ENCODE data around the gene CCDC136.

DNA sequence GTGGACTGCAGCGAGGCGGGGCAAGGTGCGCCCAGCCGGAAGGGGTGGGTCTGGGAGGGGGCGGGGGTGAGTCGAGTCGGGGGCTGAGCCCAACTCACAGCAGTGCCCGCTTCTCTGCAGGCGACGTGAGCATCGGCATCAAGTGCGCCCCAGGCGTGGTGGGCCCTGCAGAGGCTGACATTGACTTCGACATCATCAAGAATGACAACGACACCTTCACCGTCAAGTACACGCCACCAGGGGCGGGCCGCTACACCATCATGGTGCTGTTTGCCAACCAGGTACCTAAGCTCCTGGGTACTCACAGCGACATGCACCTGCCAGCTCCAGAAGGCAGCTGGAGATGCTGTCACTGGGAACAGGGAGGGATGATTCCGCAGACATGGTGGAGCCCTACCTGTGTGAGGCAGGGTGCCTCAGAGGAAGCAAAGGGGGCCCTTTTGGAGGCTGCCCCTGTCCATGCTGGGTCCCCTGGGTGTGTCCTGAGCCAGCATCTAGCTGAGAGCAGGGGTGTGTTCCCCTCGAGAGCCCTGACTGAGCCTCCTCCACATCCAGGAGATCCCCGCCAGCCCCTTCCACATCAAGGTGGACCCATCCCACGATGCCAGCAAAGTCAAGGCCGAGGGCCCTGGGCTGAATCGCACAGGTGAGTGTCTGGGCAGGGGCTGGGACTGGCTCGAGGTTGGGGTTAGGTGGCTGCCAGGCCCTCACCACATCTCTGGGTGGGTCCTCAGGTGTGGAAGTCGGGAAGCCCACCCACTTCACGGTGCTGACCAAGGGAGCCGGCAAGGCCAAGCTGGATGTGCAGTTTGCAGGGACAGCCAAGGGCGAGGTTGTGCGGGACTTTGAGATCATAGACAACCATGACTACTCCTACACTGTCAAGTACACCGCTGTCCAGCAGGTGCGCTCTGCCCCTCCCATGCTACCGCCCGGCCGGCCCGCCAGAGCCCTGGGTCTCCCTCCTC, 51.2 kb downstream of the CCDC136 start:
- no peak for TF ChIP-seq RCOR1 (IDR thresholded peaks at IDR 0.05; ENCODE audit: low read length)
- TF ChIP-seq, protein P1, sequence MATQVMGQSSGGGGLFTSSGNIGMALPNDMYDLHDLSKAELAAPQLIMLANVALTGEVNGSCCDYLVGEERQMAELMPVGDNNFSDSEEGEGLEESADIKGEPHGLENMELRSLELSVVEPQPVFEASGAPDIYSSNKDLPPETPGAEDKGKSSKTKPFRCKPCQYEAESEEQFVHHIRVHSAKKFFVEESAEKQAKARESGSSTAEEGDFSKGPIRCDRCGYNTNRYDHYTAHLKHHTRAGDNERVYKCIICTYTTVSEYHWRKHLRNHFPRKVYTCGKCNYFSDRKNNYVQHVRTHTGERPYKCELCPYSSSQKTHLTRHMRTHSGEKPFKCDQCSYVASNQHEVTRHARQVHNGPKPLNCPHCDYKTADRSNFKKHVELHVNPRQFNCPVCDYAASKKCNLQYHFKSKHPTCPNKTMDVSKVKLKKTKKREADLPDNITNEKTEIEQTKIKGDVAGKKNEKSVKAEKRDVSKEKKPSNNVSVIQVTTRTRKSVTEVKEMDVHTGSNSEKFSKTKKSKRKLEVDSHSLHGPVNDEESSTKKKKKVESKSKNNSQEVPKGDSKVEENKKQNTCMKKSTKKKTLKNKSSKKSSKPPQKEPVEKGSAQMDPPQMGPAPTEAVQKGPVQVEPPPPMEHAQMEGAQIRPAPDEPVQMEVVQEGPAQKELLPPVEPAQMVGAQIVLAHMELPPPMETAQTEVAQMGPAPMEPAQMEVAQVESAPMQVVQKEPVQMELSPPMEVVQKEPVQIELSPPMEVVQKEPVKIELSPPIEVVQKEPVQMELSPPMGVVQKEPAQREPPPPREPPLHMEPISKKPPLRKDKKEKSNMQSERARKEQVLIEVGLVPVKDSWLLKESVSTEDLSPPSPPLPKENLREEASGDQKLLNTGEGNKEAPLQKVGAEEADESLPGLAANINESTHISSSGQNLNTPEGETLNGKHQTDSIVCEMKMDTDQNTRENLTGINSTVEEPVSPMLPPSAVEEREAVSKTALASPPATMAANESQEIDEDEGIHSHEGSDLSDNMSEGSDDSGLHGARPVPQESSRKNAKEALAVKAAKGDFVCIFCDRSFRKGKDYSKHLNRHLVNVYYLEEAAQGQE (IDR thresholded peaks at IDR 0.05; ENCODE audit: low read depth, low read length) = no peak
- no peak for TF ChIP-seq FOXJ3 (CRISPR knock-in tag; IDR thresholded peaks at IDR 0.05)
- no peak for TF ChIP-seq POLR2AphosphoS5 (IDR thresholded peaks at IDR 0.05; ENCODE audit: low read depth, low read length)
- TF ChIP-seq, protein P2, sequence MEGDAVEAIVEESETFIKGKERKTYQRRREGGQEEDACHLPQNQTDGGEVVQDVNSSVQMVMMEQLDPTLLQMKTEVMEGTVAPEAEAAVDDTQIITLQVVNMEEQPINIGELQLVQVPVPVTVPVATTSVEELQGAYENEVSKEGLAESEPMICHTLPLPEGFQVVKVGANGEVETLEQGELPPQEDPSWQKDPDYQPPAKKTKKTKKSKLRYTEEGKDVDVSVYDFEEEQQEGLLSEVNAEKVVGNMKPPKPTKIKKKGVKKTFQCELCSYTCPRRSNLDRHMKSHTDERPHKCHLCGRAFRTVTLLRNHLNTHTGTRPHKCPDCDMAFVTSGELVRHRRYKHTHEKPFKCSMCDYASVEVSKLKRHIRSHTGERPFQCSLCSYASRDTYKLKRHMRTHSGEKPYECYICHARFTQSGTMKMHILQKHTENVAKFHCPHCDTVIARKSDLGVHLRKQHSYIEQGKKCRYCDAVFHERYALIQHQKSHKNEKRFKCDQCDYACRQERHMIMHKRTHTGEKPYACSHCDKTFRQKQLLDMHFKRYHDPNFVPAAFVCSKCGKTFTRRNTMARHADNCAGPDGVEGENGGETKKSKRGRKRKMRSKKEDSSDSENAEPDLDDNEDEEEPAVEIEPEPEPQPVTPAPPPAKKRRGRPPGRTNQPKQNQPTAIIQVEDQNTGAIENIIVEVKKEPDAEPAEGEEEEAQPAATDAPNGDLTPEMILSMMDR (IDR thresholded peaks at IDR 0.05) = no peak
- TF ChIP-seq, protein P3, sequence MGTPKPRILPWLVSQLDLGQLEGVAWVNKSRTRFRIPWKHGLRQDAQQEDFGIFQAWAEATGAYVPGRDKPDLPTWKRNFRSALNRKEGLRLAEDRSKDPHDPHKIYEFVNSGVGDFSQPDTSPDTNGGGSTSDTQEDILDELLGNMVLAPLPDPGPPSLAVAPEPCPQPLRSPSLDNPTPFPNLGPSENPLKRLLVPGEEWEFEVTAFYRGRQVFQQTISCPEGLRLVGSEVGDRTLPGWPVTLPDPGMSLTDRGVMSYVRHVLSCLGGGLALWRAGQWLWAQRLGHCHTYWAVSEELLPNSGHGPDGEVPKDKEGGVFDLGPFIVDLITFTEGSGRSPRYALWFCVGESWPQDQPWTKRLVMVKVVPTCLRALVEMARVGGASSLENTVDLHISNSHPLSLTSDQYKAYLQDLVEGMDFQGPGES (IDR thresholded peaks at IDR 0.05; ENCODE audit: low read depth, low read length) = no peak
